HG02763 (cell line): ENCODE measurements around the gene CDK5RAP3.
"Not testable (repeated sequence)": the region's sequence is repeated elsewhere in the genome, so short reads cannot be mapped to it uniquely, and the experiment has no call there.

Source experiments
- ATAC-seq: cut with Tn5 transposase; IDR thresholded peaks from one replicate; pipeline ENCODE4 v1.9.1; 2021; ENCODE audit warnings: mild to moderate bottlenecking, moderate library complexity; ENCODE audit not compliant: unreplicated experiment

CDK5RAP3 gene

GRCh38 chr17:47970725-47971499 lies at the start of gene CDK5RAP3:
Gene CDK5RAP3, plus strand, starts transcription at chr17:47971113. Its CDS starts 34 bp downstream, at chr17:47971147.
- ATAC-seq = peak; percentile 96

GRCh38 chr17:47924785-47925677 lies 45.9 kb upstream of the CDK5RAP3 start:
- ATAC-seq = no peak

- ATAC-seq = no peak
Measured at GRCh38 chr17:47925678-47925988, 45.3 kb upstream of the CDK5RAP3 start.

- ATAC-seq = no peak
Measured at GRCh38 chr17:47927821-47928400, 43.0 kb upstream of the CDK5RAP3 start.

GRCh38 chr17:47928415-47928814 lies 42.5 kb upstream of the CDK5RAP3 start:
- ATAC-seq = no peak

- no peak for ATAC-seq
Measured at GRCh38 chr17:47929218-47930000, 41.5 kb upstream of the CDK5RAP3 start.

GRCh38 chr17:47931848-47932247 lies 39.1 kb upstream of the CDK5RAP3 start:
- no peak for ATAC-seq

GRCh38 chr17:47934856-47935255 lies 36.1 kb upstream of the CDK5RAP3 start:
- no peak for ATAC-seq

GRCh38 chr17:47935468-47935867 lies 35.4 kb upstream of the CDK5RAP3 start:
- not testable (repeated sequence) for ATAC-seq

- no peak for ATAC-seq
Measured at GRCh38 chr17:47935961-47936360, 35.0 kb upstream of the CDK5RAP3 start.

GRCh38 chr17:47937941-47938340 lies 33.0 kb upstream of the CDK5RAP3 start:
- ATAC-seq = no peak

- ATAC-seq = peak; percentile 94
Measured at GRCh38 chr17:47941246-47942095, 29.4 kb upstream of the CDK5RAP3 start, which contains the start of gene PNPO. Gene PNPO, plus strand, starts transcription at chr17:47941571. Its CDS starts 105 bp downstream, at chr17:47941676.

GRCh38 chr17:47942096-47942510 lies 28.8 kb upstream of the CDK5RAP3 start:
- no peak for ATAC-seq

- no peak for ATAC-seq
Measured at GRCh38 chr17:47942568-47942967, 28.3 kb upstream of the CDK5RAP3 start.

GRCh38 chr17:47945080-47945479 lies 25.8 kb upstream of the CDK5RAP3 start:
- no peak for ATAC-seq

- no peak for ATAC-seq
Measured at GRCh38 chr17:47945529-47946508, 25.1 kb upstream of the CDK5RAP3 start.

- no peak for ATAC-seq
Measured at GRCh38 chr17:47946516-47946915, 24.4 kb upstream of the CDK5RAP3 start.

GRCh38 chr17:47946929-47947397 lies 23.9 kb upstream of the CDK5RAP3 start:
- no peak for ATAC-seq
